ENCODE measurements around the gene VNN1.

DNA sequence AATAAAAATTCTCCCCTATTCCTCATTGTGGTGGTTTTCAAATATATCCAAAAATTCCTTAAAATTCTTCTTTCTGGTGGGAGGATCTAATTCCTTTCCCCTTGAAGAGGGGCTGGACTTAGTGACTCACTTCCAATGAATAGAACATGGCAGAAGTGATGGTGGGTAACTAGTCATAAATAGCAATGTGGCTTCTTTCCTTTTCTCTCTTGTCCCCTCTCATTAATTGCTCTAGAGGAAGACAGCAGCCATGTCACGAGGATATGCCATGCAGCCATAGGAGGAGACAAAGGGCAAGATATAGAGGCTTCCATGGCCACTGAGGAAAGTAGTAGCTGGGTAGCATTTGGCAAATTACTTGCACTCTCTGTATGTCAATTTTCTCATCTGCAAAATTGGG, 38.0 kb upstream of the VNN1 start:
- TF ChIP-seq ARNTL (CRISPR knock-in tag; IDR thresholded peaks at IDR 0.05; ENCODE audit: borderline replicate concordance, low read depth) (no peak), TCF4 (CRISPR knock-in tag; IDR thresholded peaks at IDR 0.05; ENCODE audit: borderline replicate concordance) (no peak), PPARA (CRISPR knock-in tag; IDR thresholded peaks at IDR 0.05; ENCODE audit: borderline replicate concordance) (no peak)
- TF ChIP-seq, protein P1, sequence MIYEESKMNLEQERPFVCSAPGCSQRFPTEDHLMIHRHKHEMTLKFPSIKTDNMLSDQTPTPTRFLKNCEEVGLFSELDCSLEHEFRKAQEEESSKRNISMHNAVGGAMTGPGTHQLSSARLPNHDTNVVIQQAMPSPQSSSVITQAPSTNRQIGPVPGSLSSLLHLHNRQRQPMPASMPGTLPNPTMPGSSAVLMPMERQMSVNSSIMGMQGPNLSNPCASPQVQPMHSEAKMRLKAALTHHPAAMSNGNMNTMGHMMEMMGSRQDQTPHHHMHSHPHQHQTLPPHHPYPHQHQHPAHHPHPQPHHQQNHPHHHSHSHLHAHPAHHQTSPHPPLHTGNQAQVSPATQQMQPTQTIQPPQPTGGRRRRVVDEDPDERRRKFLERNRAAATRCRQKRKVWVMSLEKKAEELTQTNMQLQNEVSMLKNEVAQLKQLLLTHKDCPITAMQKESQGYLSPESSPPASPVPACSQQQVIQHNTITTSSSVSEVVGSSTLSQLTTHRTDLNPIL (CRISPR knock-in tag; IDR thresholded peaks at IDR 0.05; ENCODE audit: low read depth) = no peak
- TF ChIP-seq, protein P2, sequence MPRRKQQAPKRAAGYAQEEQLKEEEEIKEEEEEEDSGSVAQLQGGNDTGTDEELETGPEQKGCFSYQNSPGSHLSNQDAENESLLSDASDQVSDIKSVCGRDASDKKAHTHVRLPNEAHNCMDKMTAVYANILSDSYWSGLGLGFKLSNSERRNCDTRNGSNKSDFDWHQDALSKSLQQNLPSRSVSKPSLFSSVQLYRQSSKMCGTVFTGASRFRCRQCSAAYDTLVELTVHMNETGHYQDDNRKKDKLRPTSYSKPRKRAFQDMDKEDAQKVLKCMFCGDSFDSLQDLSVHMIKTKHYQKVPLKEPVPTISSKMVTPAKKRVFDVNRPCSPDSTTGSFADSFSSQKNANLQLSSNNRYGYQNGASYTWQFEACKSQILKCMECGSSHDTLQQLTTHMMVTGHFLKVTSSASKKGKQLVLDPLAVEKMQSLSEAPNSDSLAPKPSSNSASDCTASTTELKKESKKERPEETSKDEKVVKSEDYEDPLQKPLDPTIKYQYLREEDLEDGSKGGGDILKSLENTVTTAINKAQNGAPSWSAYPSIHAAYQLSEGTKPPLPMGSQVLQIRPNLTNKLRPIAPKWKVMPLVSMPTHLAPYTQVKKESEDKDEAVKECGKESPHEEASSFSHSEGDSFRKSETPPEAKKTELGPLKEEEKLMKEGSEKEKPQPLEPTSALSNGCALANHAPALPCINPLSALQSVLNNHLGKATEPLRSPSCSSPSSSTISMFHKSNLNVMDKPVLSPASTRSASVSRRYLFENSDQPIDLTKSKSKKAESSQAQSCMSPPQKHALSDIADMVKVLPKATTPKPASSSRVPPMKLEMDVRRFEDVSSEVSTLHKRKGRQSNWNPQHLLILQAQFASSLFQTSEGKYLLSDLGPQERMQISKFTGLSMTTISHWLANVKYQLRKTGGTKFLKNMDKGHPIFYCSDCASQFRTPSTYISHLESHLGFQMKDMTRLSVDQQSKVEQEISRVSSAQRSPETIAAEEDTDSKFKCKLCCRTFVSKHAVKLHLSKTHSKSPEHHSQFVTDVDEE (CRISPR knock-in tag; IDR thresholded peaks at IDR 0.05) = no peak
- TF ChIP-seq, protein P3, sequence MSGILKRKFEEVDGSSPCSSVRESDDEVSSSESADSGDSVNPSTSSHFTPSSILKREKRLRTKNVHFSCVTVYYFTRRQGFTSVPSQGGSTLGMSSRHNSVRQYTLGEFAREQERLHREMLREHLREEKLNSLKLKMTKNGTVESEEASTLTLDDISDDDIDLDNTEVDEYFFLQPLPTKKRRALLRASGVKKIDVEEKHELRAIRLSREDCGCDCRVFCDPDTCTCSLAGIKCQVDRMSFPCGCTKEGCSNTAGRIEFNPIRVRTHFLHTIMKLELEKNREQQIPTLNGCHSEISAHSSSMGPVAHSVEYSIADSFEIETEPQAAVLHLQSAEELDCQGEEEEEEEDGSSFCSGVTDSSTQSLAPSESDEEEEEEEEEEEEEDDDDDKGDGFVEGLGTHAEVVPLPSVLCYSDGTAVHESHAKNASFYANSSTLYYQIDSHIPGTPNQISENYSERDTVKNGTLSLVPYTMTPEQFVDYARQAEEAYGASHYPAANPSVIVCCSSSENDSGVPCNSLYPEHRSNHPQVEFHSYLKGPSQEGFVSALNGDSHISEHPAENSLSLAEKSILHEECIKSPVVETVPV (CRISPR knock-in tag; IDR thresholded peaks at IDR 0.05) = no peak

Data from SK-N-SH treated with all-trans-retinoic acid at 6 μM for 48 hours (cell line).